Measurements from ENCODE around the gene PHOSPHO2.

The PHOSPHO2 gene

GRCh38 chr2:169716238-169716886 is 22.1 kb downstream of the PHOSPHO2 start:
- TF ChIP-seq CTCF (IDR thresholded peaks at IDR 0.05) = no peak
- DNase-seq = no peak
- Mint-ChIP-seq H3K9me3 (peaks cover 9% of the 10 kb centered on the region), H3K4me3 (no peak overlapping the region), H3K4me1 (peaks cover 20% of the 10 kb centered on the region), H3K27ac (no peak overlapping the region), H3K36me3 (ENCODE audit: low read depth) (peaks cover 13% of the 10 kb centered on the region), H3K27me3 (ENCODE audit: low read depth, poor library complexity) (no peaks in the 10 kb centered on the region)

DNA sequence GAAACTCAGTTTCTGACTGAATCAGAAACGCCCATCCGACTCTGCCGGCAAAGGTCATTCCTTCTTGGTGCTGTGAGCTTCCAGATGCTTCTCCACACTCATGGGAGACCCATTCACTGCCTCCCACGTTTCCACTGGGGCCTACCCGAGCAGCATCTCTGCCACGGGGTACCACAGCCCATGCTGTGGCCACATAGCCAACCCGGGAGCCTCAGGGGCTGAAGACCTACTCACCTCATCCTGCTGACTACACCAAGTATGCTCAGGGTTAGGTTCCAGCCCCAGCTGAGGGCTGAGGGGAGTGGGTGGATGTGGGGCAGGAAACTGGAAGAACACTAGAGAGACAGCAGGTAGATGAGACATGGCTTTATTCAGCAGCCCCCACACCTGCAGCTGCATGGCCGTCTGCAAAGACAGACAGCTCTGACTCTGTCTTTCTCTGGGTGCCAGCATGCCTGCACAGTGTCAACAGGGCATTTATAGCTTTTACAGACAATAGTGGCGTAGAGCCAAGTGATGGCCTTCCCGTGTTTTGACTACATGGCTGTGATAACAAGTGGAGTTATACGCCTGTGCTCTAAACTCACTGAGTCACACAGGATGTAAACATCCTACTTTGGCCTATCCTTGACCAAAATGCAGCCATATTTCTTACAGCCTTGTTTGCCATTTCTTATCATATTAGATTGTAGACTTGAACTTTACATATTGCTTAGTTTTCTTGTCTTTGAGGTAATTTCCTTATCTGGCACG is 22.8 kb downstream of the PHOSPHO2 start:
- no peak for DNase-seq
- Mint-ChIP-seq H3K36me3 (ENCODE audit: low read depth) (peaks cover 5% of the 10 kb centered on the region), H3K9me3 (peaks cover 2% of the 10 kb centered on the region), H3K4me3 (no peak overlapping the region), H3K27ac (no peak overlapping the region), H3K27me3 (ENCODE audit: low read depth, poor library complexity) (no peaks in the 10 kb centered on the region), H3K4me1 (peaks cover 20% of the 10 kb centered on the region)
- TF ChIP-seq CTCF (IDR thresholded peaks at IDR 0.05) = no peak

- H3K36me3 Mint-ChIP-seq (ENCODE audit: low read depth) = no peaks in the 10 kb centered on the region
- no peak overlapping the region for H3K4me3 Mint-ChIP-seq
- no peak for TF ChIP-seq CTCF (IDR thresholded peaks at IDR 0.05)
- H3K27ac Mint-ChIP-seq = no peak overlapping the region
- no peak for DNase-seq
- no peaks in the 10 kb centered on the region for H3K9me3 Mint-ChIP-seq
- H3K4me1 Mint-ChIP-seq = peaks cover 20% of the 10 kb centered on the region
- H3K27me3 Mint-ChIP-seq (ENCODE audit: low read depth, poor library complexity) = no peaks in the 10 kb centered on the region
Measured at GRCh38 chr2:169717691-169718063, 23.4 kb downstream of the PHOSPHO2 start.

DNA sequence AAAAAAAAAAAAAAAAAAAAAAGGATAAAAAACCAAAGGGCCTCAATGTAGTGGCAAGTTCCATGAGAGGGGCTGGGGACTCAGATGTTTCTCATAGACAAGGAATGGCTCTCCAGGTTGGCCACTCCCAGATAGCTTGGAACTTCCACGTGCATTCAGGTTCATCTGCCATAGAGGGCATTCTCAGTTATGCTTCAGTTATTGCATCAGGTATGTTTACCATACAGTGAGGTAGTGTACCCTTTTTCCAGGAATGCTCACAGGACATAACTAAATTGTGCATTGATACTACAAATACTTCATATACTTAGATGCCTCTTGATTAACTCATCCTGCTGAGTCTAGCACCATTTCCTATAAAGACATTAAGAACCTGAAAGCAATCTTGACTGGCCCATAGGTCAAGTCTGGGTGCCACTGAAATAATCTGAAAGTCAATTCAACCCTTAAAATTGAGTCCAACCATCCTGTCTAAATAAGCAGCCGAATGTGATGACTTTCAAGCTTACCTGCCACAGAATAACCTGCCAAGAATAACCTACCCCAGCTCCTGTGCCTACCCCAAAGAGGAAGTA is 24.7 kb downstream of the PHOSPHO2 start:
- H3K27ac Mint-ChIP-seq = no peak overlapping the region
- peaks cover 20% of the 10 kb centered on the region for H3K4me1 Mint-ChIP-seq
- H3K36me3 Mint-ChIP-seq (ENCODE audit: low read depth) = peaks cover 4% of the 10 kb centered on the region
- no peak for DNase-seq
- no peaks in the 10 kb centered on the region for H3K27me3 Mint-ChIP-seq (ENCODE audit: low read depth, poor library complexity)
- no peak overlapping the region for H3K4me3 Mint-ChIP-seq
- H3K9me3 Mint-ChIP-seq = no peaks in the 10 kb centered on the region
- TF ChIP-seq CTCF (IDR thresholded peaks at IDR 0.05) = no peak

DNA sequence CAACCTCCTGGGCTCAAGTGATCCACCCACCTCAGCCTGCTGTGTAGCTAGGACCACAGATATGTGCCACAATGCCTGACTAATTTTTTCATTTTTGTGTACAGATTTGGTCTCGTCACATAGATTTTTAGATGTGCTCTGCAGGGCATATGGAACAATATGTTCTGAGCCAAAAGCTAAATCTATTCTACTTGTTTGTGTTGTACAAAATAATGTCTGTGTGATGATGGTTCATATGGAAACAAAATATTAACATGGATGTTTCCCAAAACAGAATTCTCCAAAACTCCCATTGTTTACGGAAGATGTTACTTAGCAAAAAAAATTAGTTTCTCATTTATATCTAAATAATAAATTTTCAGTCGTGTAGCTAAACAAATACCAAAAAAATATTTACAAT is 26.7 kb downstream of the PHOSPHO2 start:
- DNase-seq = no peak
- Mint-ChIP-seq H3K9me3 (no peaks in the 10 kb centered on the region), H3K36me3 (ENCODE audit: low read depth) (peaks cover 4% of the 10 kb centered on the region), H3K27ac (no peak overlapping the region), H3K27me3 (ENCODE audit: low read depth, poor library complexity) (no peaks in the 10 kb centered on the region), H3K4me3 (no peak overlapping the region), H3K4me1 (peaks cover 8% of the 10 kb centered on the region)
- no peak for TF ChIP-seq CTCF (IDR thresholded peaks at IDR 0.05)
